ENCODE data around the gene PAPPA.

Gene PAPPA

GRCh38 chr9:116323571-116323970 is 170.0 kb downstream of the PAPPA start:
- Histone ChIP-seq H3K9ac (ENCODE audit: low read length) (no peak overlapping the region), H3K27ac (ENCODE audit: low read length) (no peak overlapping the region), H4K20me1 (ENCODE audit: insufficient read depth, low read length) (no peaks in the 10 kb centered on the region), H3K9me3 (ENCODE audit: insufficient read depth, low read length) (no peaks in the 10 kb centered on the region), H3K4me2 (ENCODE audit: low read length) (no peak overlapping the region), H3K27me3 (ENCODE audit: low read depth, low read length) (peaks cover 12% of the 10 kb centered on the region; the same call in 1 of the 2 replicates), H3K4me1 (ENCODE audit: low read length) (no peaks in the 10 kb centered on the region), H3K79me2 (ENCODE audit: low read length) (no peaks in the 10 kb centered on the region), H2AFZ (ENCODE audit: low read depth, low read length) (no peak overlapping the region), H3K36me3 (replicated peaks; ENCODE audit: low read depth, low read length) (no peaks in the 10 kb centered on the region), H3K4me3 (ENCODE audit: low read length) (no peak overlapping the region)
- TF ChIP-seq CTCF (IDR thresholded peaks at IDR 0.05; ENCODE audit: low read depth, low read length), result no peak
- no peak for TF ChIP-seq EZH2phosphoT487 (IDR thresholded peaks at IDR 0.05; ENCODE audit: low read depth)

- H3K9ac ChIP-seq (ENCODE audit: low read length), result no peak overlapping the region
- H3K4me1 ChIP-seq (ENCODE audit: low read length), result no peaks in the 10 kb centered on the region
- H3K36me3 ChIP-seq (replicated peaks; ENCODE audit: low read depth, low read length), result no peaks in the 10 kb centered on the region
- no peak overlapping the region for H3K4me3 ChIP-seq (ENCODE audit: low read length)
- H3K79me2 ChIP-seq (ENCODE audit: low read length), result no peaks in the 10 kb centered on the region
- no peak overlapping the region for H3K27ac ChIP-seq (ENCODE audit: low read length)
- no peak for TF ChIP-seq EZH2phosphoT487 (IDR thresholded peaks at IDR 0.05; ENCODE audit: low read depth)
- H3K9me3 ChIP-seq (ENCODE audit: insufficient read depth, low read length), result no peaks in the 10 kb centered on the region
- no peaks in the 10 kb centered on the region for H4K20me1 ChIP-seq (ENCODE audit: insufficient read depth, low read length)
- no peak overlapping the region for H3K4me2 ChIP-seq (ENCODE audit: low read length)
- no peak overlapping the region for H2AFZ ChIP-seq (ENCODE audit: low read depth, low read length)
- H3K27me3 ChIP-seq (ENCODE audit: low read depth, low read length), result peaks cover 12% of the 10 kb centered on the region; the same call in 1 of the 2 replicates
Observed at GRCh38 chr9:116325924-116326323, 172.3 kb downstream of the PAPPA start.

- H3K79me2 ChIP-seq (ENCODE audit: low read length), result no peaks in the 10 kb centered on the region
- H3K9ac ChIP-seq (ENCODE audit: low read length), result no peak overlapping the region
- peaks cover 12% of the 10 kb centered on the region; the same call in 1 of the 2 replicates for H3K27me3 ChIP-seq (ENCODE audit: low read depth, low read length)
- TF ChIP-seq EZH2phosphoT487 (IDR thresholded peaks at IDR 0.05; ENCODE audit: low read depth) (no peak), CTCF (IDR thresholded peaks at IDR 0.05; ENCODE audit: low read depth, low read length) (no peak)
- no peaks in the 10 kb centered on the region for H3K4me1 ChIP-seq (ENCODE audit: low read length)
- no peak overlapping the region for H3K4me3 ChIP-seq (ENCODE audit: low read length)
- no peaks in the 10 kb centered on the region for H3K9me3 ChIP-seq (ENCODE audit: insufficient read depth, low read length)
- no peak overlapping the region for H2AFZ ChIP-seq (ENCODE audit: low read depth, low read length)
- no peaks in the 10 kb centered on the region for H3K36me3 ChIP-seq (replicated peaks; ENCODE audit: low read depth, low read length)
- H3K4me2 ChIP-seq (ENCODE audit: low read length), result no peak overlapping the region
- no peak overlapping the region for H3K27ac ChIP-seq (ENCODE audit: low read length)
- H4K20me1 ChIP-seq (ENCODE audit: insufficient read depth, low read length), result no peaks in the 10 kb centered on the region
Observed at GRCh38 chr9:116327701-116328405, 174.3 kb downstream of the PAPPA start.

- no peak overlapping the region for H3K4me2 ChIP-seq (ENCODE audit: low read length)
- H2AFZ ChIP-seq (ENCODE audit: low read depth, low read length), result no peak overlapping the region
- TF ChIP-seq CTCF (IDR thresholded peaks at IDR 0.05; ENCODE audit: low read depth, low read length), result no peak
- no peak for TF ChIP-seq EZH2phosphoT487 (IDR thresholded peaks at IDR 0.05; ENCODE audit: low read depth)
- H3K4me3 ChIP-seq (ENCODE audit: low read length), result no peak overlapping the region
- H3K4me1 ChIP-seq (ENCODE audit: low read length), result no peaks in the 10 kb centered on the region
- no peaks in the 10 kb centered on the region for H3K9me3 ChIP-seq (ENCODE audit: insufficient read depth, low read length)
- no peak overlapping the region for H3K27ac ChIP-seq (ENCODE audit: low read length)
- no peaks in the 10 kb centered on the region for H3K36me3 ChIP-seq (replicated peaks; ENCODE audit: low read depth, low read length)
- no peaks in the 10 kb centered on the region for H3K79me2 ChIP-seq (ENCODE audit: low read length)
- no peak overlapping the region for H3K9ac ChIP-seq (ENCODE audit: low read length)
- peaks cover 20% of the 10 kb centered on the region; the same call in 1 of the 2 replicates for H3K27me3 ChIP-seq (ENCODE audit: low read depth, low read length)
- no peaks in the 10 kb centered on the region for H4K20me1 ChIP-seq (ENCODE audit: insufficient read depth, low read length)
Observed at GRCh38 chr9:116329470-116329869, 175.9 kb downstream of the PAPPA start.
